ENCODE results near the gene PARP12. TPM values are rescaled to one million over a fixed set of nuclear protein-coding genes. Genes with fewer than 3 reads are reported as not detected.

Gene PARP12
- total and polyA plus RNA-seq, 9 of the 15 experiments (the other 6 are each of a cell fraction or from before 2014, with no cell fraction given) = 4.6 to 40.4 (median 23.5) TPM

- H3K79me2 ChIP-seq (ENCODE audit: control insufficient read depth, insufficient read depth, low read length) = no peaks in the 10 kb centered on the region
- ChIA-PET CTCF (ENCODE audit: low intra/inter-chr PET ratio) (interaction anchor here (1.7 kb wide), 1 partner anchor 209 kb away, joined by 4 read pairs; no protein-coding TSS in a partner anchor), POLR2A (interaction anchor here (0.6 to 1.2 kb wide), 4 partner anchors 8 to 18 kb away, joined by 3 to 4 read pairs (median 4); no protein-coding TSS in a partner anchor)
- H3K27me3 ChIP-seq (ENCODE audit: control insufficient read depth in 2 of 2, insufficient read depth in 2 of 2, low read length in 2 of 2) = peaks cover 2 to 20% of the 10 kb centered on the region in 2 experiments; a peak in 2 of 5 replicates
- H3K9me1 ChIP-seq (ENCODE audit: control insufficient read depth, insufficient read depth, low read length) = no peaks in the 10 kb centered on the region
- no peaks in the 10 kb centered on the region for H3K9me3 ChIP-seq (replicated peaks; ENCODE audit: control insufficient read depth, insufficient read depth, low read depth, low read length)
- peaks cover 2 to 8% of the 10 kb centered on the region in 2 experiments for H3K4me1 ChIP-seq (replicated peaks in 1 of 2; ENCODE audit: control insufficient read depth in 2 of 2, insufficient read depth in 2 of 2, low read length in 2 of 2)
- H3K9ac ChIP-seq (ENCODE audit: insufficient read depth in 1 of 2, low read depth in 2 of 2, low read length in 2 of 2) = peak overlapping the region in 1 of 2 experiments; percentile 10; a peak in 1 of 4 replicates
- intact Hi-C loops (cut with micrococcal nuclease) = loop anchor here (2.0 to 5.0 kb wide), 2 partner anchors 70 to 208 kb away; partner anchors contain the start of gene HIPK2
- ATAC-seq = peak; percentile 67
- WGBS (ENCODE audit: insufficient coverage, low coverage, missing lambda C conversion rate) = 8% methylated on average over 8 of the region's 8 CpGs
- H3K27ac ChIP-seq (ENCODE audit: extremely low read depth, low read depth, low read length) = no peak overlapping the region
- DNase-seq (ENCODE audit: extremely low read depth in 1 of 4, low spot score in 3 of 4) = peak in 2 of 4 experiments; percentile 30 to 54
- H2AFZ ChIP-seq (ENCODE audit: low read depth, low read length) = peak overlapping the region; percentile 51
- BruUV-seq (replicated peaks) = no TSS peak
- H4K20me1 ChIP-seq (replicated peaks; ENCODE audit: control insufficient read depth, insufficient read depth, low read length) = no peaks in the 10 kb centered on the region
- H3K36me3 ChIP-seq (ENCODE audit: control insufficient read depth, insufficient read depth, low read length) = no peaks in the 10 kb centered on the region
- no peak overlapping the region for H3K4me3 ChIP-seq
- H3K4me2 ChIP-seq (ENCODE audit: insufficient read depth, low read length) = 0 out of 2 replicates have a peak overlapping the region, but pooled peaks have one; percentile 5
- no peak for FAIRE-seq
- in situ Hi-C loops (cut with MboI) = no loop called here
- TF ChIP-seq BRD9 (IDR thresholded peaks at IDR 0.05; ENCODE audit: low read depth, partially characterized antibody) = peak; percentile 61
- no peak for TF ChIP-seq ADNP (tag; IDR thresholded peaks at IDR 0.05)
- TF ChIP-seq MTA1 (IDR thresholded peaks at IDR 0.05; ENCODE audit: borderline replicate concordance) = peak; percentile 92
- TF ChIP-seq NCOA2 (IDR thresholded peaks at IDR 0.05; ENCODE audit: partially characterized antibody in 2 of 2) = peak in 1 of 2 experiments; percentile 46
- TF ChIP-seq POLR2H (tag; IDR thresholded peaks at IDR 0.05; ENCODE audit: low read depth) = no peak
- TF ChIP-seq, protein P1, sequence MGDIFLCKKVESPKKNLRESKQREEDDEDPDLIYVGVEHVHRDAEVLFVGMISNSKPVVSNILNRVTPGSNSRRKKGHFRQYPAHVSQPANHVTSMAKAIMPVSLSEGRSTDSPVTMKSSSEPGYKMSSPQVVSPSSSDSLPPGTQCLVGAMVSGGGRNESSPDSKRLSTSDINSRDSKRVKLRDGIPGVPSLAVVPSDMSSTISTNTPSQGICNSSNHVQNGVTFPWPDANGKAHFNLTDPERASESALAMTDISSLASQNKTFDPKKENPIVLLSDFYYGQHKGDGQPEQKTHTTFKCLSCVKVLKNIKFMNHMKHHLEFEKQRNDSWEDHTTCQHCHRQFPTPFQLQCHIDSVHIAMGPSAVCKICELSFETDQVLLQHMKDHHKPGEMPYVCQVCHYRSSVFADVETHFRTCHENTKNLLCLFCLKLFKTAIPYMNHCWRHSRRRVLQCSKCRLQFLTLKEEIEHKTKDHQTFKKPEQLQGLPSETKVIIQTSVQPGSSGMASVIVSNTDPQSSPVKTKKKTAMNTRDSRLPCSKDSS (IDR thresholded peaks at IDR 0.05; ENCODE audit: low read depth, partially characterized antibody) = peak; percentile 45
- TF ChIP-seq, protein P2, sequence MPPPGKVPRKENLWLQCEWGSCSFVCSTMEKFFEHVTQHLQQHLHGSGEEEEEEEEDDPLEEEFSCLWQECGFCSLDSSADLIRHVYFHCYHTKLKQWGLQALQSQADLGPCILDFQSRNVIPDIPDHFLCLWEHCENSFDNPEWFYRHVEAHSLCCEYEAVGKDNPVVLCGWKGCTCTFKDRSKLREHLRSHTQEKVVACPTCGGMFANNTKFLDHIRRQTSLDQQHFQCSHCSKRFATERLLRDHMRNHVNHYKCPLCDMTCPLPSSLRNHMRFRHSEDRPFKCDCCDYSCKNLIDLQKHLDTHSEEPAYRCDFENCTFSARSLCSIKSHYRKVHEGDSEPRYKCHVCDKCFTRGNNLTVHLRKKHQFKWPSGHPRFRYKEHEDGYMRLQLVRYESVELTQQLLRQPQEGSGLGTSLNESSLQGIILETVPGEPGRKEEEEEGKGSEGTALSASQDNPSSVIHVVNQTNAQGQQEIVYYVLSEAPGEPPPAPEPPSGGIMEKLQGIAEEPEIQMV (tag; conservative IDR thresholded peaks at IDR 0.05; ENCODE audit: low read depth) = 0 out of 2 replicates have a peak, but pooled peaks have one; percentile 66
- TF ChIP-seq, protein P3, sequence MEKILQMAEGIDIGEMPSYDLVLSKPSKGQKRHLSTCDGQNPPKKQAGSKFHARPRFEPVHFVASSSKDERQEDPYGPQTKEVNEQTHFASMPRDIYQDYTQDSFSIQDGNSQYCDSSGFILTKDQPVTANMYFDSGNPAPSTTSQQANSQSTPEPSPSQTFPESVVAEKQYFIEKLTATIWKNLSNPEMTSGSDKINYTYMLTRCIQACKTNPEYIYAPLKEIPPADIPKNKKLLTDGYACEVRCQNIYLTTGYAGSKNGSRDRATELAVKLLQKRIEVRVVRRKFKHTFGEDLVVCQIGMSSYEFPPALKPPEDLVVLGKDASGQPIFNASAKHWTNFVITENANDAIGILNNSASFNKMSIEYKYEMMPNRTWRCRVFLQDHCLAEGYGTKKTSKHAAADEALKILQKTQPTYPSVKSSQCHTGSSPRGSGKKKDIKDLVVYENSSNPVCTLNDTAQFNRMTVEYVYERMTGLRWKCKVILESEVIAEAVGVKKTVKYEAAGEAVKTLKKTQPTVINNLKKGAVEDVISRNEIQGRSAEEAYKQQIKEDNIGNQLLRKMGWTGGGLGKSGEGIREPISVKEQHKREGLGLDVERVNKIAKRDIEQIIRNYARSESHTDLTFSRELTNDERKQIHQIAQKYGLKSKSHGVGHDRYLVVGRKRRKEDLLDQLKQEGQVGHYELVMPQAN (IDR thresholded peaks at IDR 0.05; ENCODE audit: borderline replicate concordance) = 0 out of 2 replicates have a peak, but pooled peaks have one; percentile 26
- TF ChIP-seq TRIM25 (IDR thresholded peaks at IDR 0.05; ENCODE audit: borderline replicate concordance) = peak; percentile 87; the same call in 1 of the 2 replicates
- peak; percentile 44 to 50; a peak in 3 of 4 replicates for TF ChIP-seq RAD21 (CRISPR knock-in tag; conservative IDR thresholded peaks at IDR 0.05 in 1 of 2, IDR thresholded peaks at IDR 0.05 in 1 of 2)
- TF ChIP-seq EWSR1 (IDR thresholded peaks at IDR 0.05; ENCODE audit: borderline replicate concordance, low read depth, partially characterized antibody) = no peak
Measured at GRCh38 chr7:139984642-139985539, 77.9 kb downstream of the PARP12 start.

Data from K562 (cell line).